AG04450 (cell line): ENCODE data around the gene MESD. TPM values are rescaled to one million over a fixed set of nuclear protein-coding genes. Genes with fewer than 3 reads are reported as not detected.

Source experiments
- CTCF ChIA-PET: fragments of 300-600, 350-600 bp; formaldehyde crosslinking; extraction: SDS; loops from one replicate; lab custom pipeline; 2022; ENCODE audit warnings: antibody characterized with exemption, inconsistent platforms; lab: Charles Lee
- POLR2A ChIA-PET: fragments of 350-600 bp; formaldehyde crosslinking; extraction: SDS; loops from one replicate; lab custom pipeline; 2021; ENCODE audit warnings: antibody characterized with exemption, inconsistent platforms; lab: Yijun Ruan, JAX
- DNase-seq: peaks from one replicate; pipeline ENCODE4 v3.0.0-alpha.2; 2011; ENCODE audit warnings: low read depth, low spot score
- H3K27ac ChIP-seq: one replicate; pipeline ENCODE4 v1.5.1; 2012; ENCODE audit warnings: low read depth, low read length, control low read depth
- H3K27me3 ChIP-seq: one replicate; pipeline ENCODE4 v1.6.0; 2012; ENCODE audit warnings: low read length; ENCODE audit not compliant: control insufficient read depth, insufficient read depth
- H3K4me3 ChIP-seq: 2 replicates; pipeline ENCODE4 v1.5.1; 2011; ENCODE audit warnings: mild to moderate bottlenecking, low read depth, low read length, control low read depth
- H3K9me3 ChIP-seq: 2 replicates; pipeline ENCODE4 v1.5.1; 2012; ENCODE audit warnings: low read length; ENCODE audit not compliant: control insufficient read depth, insufficient read depth
- CTCF ChIP-seq: IDR thresholded peaks from 2 replicates; pipeline ENCODE4 v1.5.1; 2011; ENCODE audit warnings: low read depth, low read length, control low read depth, inconsistent platforms
- polyA plus RNA-seq: library from polyadenylated mRNA; depleted of rRNA; stranded (reverse); fragments of >200 nt; gene quantifications from 2 replicates; pipeline ENCODE4 v1.2.3, GENCODE V29; 2011

Gene MESD
- polyA plus RNA-seq, 1 experiment: 23.9 TPM

DNA sequence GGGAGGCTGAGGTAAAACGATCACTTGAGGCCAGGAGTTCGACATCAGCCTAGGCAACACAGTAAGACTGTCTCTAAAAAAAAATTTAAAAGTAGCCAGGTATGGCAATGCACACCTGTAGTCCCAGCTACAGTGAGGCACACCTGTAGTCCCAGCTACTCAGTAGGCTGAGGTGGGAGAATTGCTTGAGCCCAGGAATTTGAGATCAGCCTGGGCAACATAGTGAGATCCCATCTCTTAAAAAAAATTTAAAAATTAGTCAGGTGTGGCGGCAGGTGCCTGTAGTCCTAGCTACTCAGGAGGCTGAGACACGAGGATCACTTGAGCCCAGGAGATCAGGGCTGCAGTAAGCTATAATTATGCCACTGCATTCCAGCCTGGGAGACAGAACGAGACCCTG lies 6.8 kb downstream of the MESD start:
- H3K4me3 ChIP-seq: no peak overlapping the region
- no peaks in the 10 kb centered on the region for H3K27me3 ChIP-seq
- H3K9me3 ChIP-seq: no peaks in the 10 kb centered on the region
- H3K27ac ChIP-seq: no peak overlapping the region
- POLR2A ChIA-PET: no interaction called here
- DNase-seq: no peak
- CTCF ChIA-PET: interaction anchor here (0.6 kb wide), 1 partner anchor 55 kb away, joined by 3 read pairs; no protein-coding TSS in a partner anchor
- no peak for TF ChIP-seq CTCF

DNA sequence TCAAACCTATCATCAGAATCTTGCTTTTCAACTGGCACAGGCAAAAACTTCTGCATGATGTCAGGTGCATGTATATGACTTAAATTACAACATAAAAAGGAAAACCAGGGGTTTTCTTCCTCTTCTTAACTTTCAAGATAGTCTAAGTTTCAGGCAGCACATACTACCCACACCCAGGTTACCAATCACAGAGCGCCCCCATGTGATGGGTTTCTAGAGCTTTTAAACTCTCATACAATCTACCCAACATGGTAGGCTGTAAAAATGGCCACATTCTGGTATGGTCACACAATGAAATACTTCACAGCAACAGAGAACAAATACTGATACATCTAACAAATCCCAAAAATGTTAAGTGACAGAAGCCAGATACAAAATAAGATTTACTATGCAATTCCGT lies 7.4 kb downstream of the MESD start:
- no peak for TF ChIP-seq CTCF
- DNase-seq: no peak
- H3K27me3 ChIP-seq: no peaks in the 10 kb centered on the region
- H3K9me3 ChIP-seq: no peaks in the 10 kb centered on the region
- CTCF ChIA-PET: no interaction called here
- no peak overlapping the region for H3K27ac ChIP-seq
- POLR2A ChIA-PET: no interaction called here
- no peak overlapping the region for H3K4me3 ChIP-seq

GRCh38 chr15:80979538-80980200 lies 9.9 kb downstream of the MESD start:
- TF ChIP-seq CTCF: no peak
- CTCF ChIA-PET: interaction anchor here (1.2 to 2.3 kb wide), 3 partner anchors 10 to 286 kb away, joined by 3 to 18 read pairs (median 15); partner anchors contain the start of gene CEMIP
- no peaks in the 10 kb centered on the region for H3K27me3 ChIP-seq
- no peak for DNase-seq
- H3K9me3 ChIP-seq: no peaks in the 10 kb centered on the region
- no peak overlapping the region for H3K4me3 ChIP-seq
- POLR2A ChIA-PET: interaction anchor here (0.6 kb wide), 1 partner anchor 919 kb away, joined by 3 read pairs; no protein-coding TSS in a partner anchor
- H3K27ac ChIP-seq: no peak overlapping the region

DNA sequence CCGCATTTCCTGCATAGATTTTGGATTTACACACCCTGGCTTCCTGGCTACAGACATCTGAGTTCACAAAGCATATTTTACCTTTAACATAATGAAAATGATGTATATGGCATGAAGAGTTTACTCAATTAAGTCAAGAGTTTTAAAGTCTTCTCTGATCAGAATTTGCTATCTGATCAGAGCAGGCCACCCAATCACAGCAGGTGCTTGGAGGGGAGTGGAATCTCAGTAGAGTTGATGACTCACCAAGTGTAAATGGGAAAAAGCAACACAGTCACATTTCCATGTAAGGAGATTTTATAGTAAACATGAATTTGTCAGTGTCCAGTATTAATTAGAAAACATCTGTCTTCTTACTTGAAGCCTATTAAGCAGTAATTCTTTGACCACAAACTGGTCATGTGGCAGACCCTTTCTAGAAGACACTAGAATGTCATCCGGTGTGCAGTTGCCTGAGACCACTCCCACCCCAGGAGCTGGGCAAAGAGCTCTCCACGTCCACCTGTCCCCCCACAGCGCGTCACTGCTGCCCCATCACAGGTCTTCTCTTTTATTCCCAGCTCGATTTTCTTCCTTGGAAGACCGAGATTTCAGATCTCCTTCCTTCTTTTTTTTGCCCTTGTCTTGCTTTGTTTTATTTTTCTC lies 10.8 kb downstream of the MESD start:
- ChIA-PET POLR2A (interaction anchor here (0.6 kb wide), 1 partner anchor 918 kb away, joined by 3 read pairs; no protein-coding TSS in a partner anchor), CTCF (interaction anchor here (2.1 to 2.3 kb wide), 2 partner anchors 9 to 287 kb away, joined by 15 to 18 read pairs; no protein-coding TSS in a partner anchor)
- Histone ChIP-seq H3K4me3 (no peak overlapping the region), H3K27me3 (no peaks in the 10 kb centered on the region), H3K9me3 (no peaks in the 10 kb centered on the region), H3K27ac (no peak overlapping the region)
- no peak for DNase-seq
- no peak for TF ChIP-seq CTCF

GRCh38 chr15:80977627-80978036 lies 12.0 kb downstream of the MESD start:
- H3K4me3 ChIP-seq: no peak overlapping the region
- peak; percentile 47 for TF ChIP-seq CTCF
- H3K27me3 ChIP-seq: no peaks in the 10 kb centered on the region
- CTCF ChIA-PET: interaction anchor here (0.6 to 4.2 kb wide), 7 partner anchors 8 to 288 kb away, joined by 3 to 45 read pairs (median 6); partner anchors contain the start of gene CEMIP
- POLR2A ChIA-PET: no interaction called here
- DNase-seq: no peak
- no peak overlapping the region for H3K27ac ChIP-seq
- no peaks in the 10 kb centered on the region for H3K9me3 ChIP-seq
